MM.1S (cell line): ENCODE measurements around the gene KRTAP10-4.

Experiments used
- DNase-seq: peaks from one replicate; pipeline ENCODE4 v3.0.0-alpha.2; 2015
- H2AFZ ChIP-seq: fragments of 300-600 bp; sonication (generic); 2 replicates; pipeline ENCODE4 v1.6.0; 2016; ENCODE audit warnings: antibody characterized with exemption, low read length
- H3F3A ChIP-seq: fragments of 300-600 bp; sonication (generic); 2 replicates; pipeline ENCODE4 v1.6.1; 2016; ENCODE audit warnings: mild to moderate bottlenecking, antibody characterized with exemption, low read length, moderate library complexity, mixed read lengths; ENCODE audit not compliant: insufficient read depth
- H3K27ac ChIP-seq: fragments of 300-600 bp; sonication (generic); 2 replicates; pipeline ENCODE4 v1.5.1; 2016; ENCODE audit warnings: mild to moderate bottlenecking, low read length
- H3K27me3 ChIP-seq: fragments of 300-600 bp; sonication (generic); replicated peaks from 2 replicates; pipeline ENCODE4 v1.6.0; 2016; ENCODE audit warnings: low read length; ENCODE audit not compliant: insufficient read depth
- H3K36me3 ChIP-seq: fragments of 300-600 bp; sonication (generic); replicated peaks from 2 replicates; pipeline ENCODE4 v1.6.1; 2016; ENCODE audit warnings: mild to moderate bottlenecking, low read length, mixed read lengths; ENCODE audit not compliant: insufficient read depth
- H3K4me1 ChIP-seq: fragments of 300-600 bp; sonication (generic); 2 replicates; pipeline ENCODE4 v1.6.1; 2016; ENCODE audit warnings: low read length, mixed read lengths
- H3K4me2 ChIP-seq: fragments of 300-600 bp; sonication (generic); 2 replicates; pipeline ENCODE4 v1.6.0; 2016; ENCODE audit warnings: low read depth, low read length
- H3K4me3 ChIP-seq: fragments of 300-600 bp; sonication (generic); 2 replicates; pipeline ENCODE4 v1.5.1; 2016; ENCODE audit warnings: low read length, mixed read lengths
- H3K79me2 ChIP-seq: fragments of 300-600 bp; sonication (generic); 2 replicates; pipeline ENCODE4 v1.6.1; 2016; ENCODE audit warnings: mixed run types, low read length, mixed read lengths
- H3K9ac ChIP-seq: fragments of 300-600 bp; sonication (generic); 2 replicates; pipeline ENCODE4 v1.6.1; 2016; ENCODE audit warnings: low read length, mixed read lengths
- H3K9me2 ChIP-seq: fragments of 300-600 bp; sonication (generic); replicated peaks from 2 replicates; pipeline ENCODE4 v1.6.1; 2016; ENCODE audit warnings: mild to moderate bottlenecking, low read length, mixed read lengths; ENCODE audit not compliant: insufficient read depth
- H3K9me3 ChIP-seq: fragments of 300-600 bp; sonication (generic); replicated peaks from 2 replicates; pipeline ENCODE4 v1.6.1; 2016; ENCODE audit warnings: mild to moderate bottlenecking, low read length, mixed read lengths; ENCODE audit not compliant: insufficient read depth
- H4K20me1 ChIP-seq: fragments of 300-600 bp; sonication (generic); 2 replicates; pipeline ENCODE4 v1.6.1; 2016; ENCODE audit warnings: mild to moderate bottlenecking, low read length, moderate library complexity, mixed read lengths; ENCODE audit not compliant: insufficient read depth
- CTCF ChIP-seq: fragments of 300-600 bp; sonication (generic); IDR thresholded peaks from 2 replicates; pipeline ENCODE4 v1.5.1; 2016; ENCODE audit warnings: antibody characterized with exemption, low read length, mixed read lengths
- EZH2 ChIP-seq: fragments of 300-600 bp; sonication (generic); optimal IDR thresholded peaks from 2 replicates; pipeline ENCODE3; 2017; ENCODE audit warnings: low read depth, mild to moderate bottlenecking, antibody characterized with exemption, low read length, mixed read lengths
- EZH2phosphoT487 ChIP-seq: fragments of 300-600 bp; sonication (generic); IDR thresholded peaks from 2 replicates; pipeline ENCODE4 v1.6.1; 2018; ENCODE audit warnings: antibody characterized with exemption, low read length

Gene KRTAP10-4

GRCh38 chr21:44539046-44539445, 34.5 kb upstream of the KRTAP10-4 start:
- Histone ChIP-seq H3K36me3 (no peaks in the 10 kb centered on the region), H3K9me2 (no peaks in the 10 kb centered on the region), H2AFZ (no peak overlapping the region), H3K4me2 (no peak overlapping the region), H3K4me3 (no peak overlapping the region), H3K79me2 (no peaks in the 10 kb centered on the region), H3K27me3 (peaks cover 92% of the 10 kb centered on the region), H4K20me1 (no peaks in the 10 kb centered on the region), H3K9ac (no peak overlapping the region), H3K4me1 (no peaks in the 10 kb centered on the region), H3K9me3 (no peaks in the 10 kb centered on the region), H3K27ac (no peak overlapping the region), H3F3A (no peaks in the 10 kb centered on the region)
- TF ChIP-seq CTCF (no peak), EZH2 (no peak), EZH2phosphoT487 (no peak)
- DNase-seq = no peak

- no peaks in the 10 kb centered on the region for H3F3A ChIP-seq
- H3K27ac ChIP-seq = no peak within 1 kb of the TSS
- no peaks in the 10 kb centered on the region for H3K4me1 ChIP-seq
These were observed 33.4 kb upstream of the KRTAP10-4 start, which contains the start of gene KRTAP10-1 for GRCh38 chr21:44539991-44540666. Gene KRTAP10-1, minus strand, starts transcription at chr21:44540195. Its CDS starts 45 bp downstream, at chr21:44540150.

GRCh38 chr21:44540741-44541288, 32.7 kb upstream of the KRTAP10-4 start:
- no peaks in the 10 kb centered on the region for H3K36me3 ChIP-seq
- H3K9me2 ChIP-seq = no peaks in the 10 kb centered on the region
- no peaks in the 10 kb centered on the region for H3K4me1 ChIP-seq
- H3K4me2 ChIP-seq = no peak overlapping the region
- no peak overlapping the region for H3K9ac ChIP-seq
- H3K27me3 ChIP-seq = peaks cover 93% of the 10 kb centered on the region
- no peaks in the 10 kb centered on the region for H3F3A ChIP-seq
- H2AFZ ChIP-seq = no peak overlapping the region
- no peak overlapping the region for H3K4me3 ChIP-seq
- H3K27ac ChIP-seq = no peak overlapping the region
- TF ChIP-seq EZH2phosphoT487 (no peak), CTCF (no peak), EZH2 (no peak)
- DNase-seq = no peak
- H3K79me2 ChIP-seq = no peaks in the 10 kb centered on the region
- no peaks in the 10 kb centered on the region for H3K9me3 ChIP-seq
- no peaks in the 10 kb centered on the region for H4K20me1 ChIP-seq

More at GRCh38 chr21:44539991-44540666, 33.4 kb upstream of the KRTAP10-4 start, which contains the start of gene KRTAP10-1:
- no peak within 1 kb of the TSS for H3K4me3 ChIP-seq
- no peaks in the 10 kb centered on the region for H3K36me3 ChIP-seq
- no peaks in the 10 kb centered on the region for H4K20me1 ChIP-seq
- TF ChIP-seq CTCF (no peak), EZH2phosphoT487 (no peak), EZH2 (no peak)
- H3K4me2 ChIP-seq = no peak within 1 kb of the TSS
- no peaks in the 10 kb centered on the region for H3K9me3 ChIP-seq
- peaks cover 93% of the 10 kb centered on the region for H3K27me3 ChIP-seq
- no peak for DNase-seq
- no peak within 1 kb of the TSS for H2AFZ ChIP-seq
- H3K79me2 ChIP-seq = no peaks in the 10 kb centered on the region
- H3K9me2 ChIP-seq = no peaks in the 10 kb centered on the region
- H3K9ac ChIP-seq = no peak within 1 kb of the TSS
